HepG2 (cell line): ENCODE results near the gene PHF10. TPM values are rescaled to one million over a fixed set of nuclear protein-coding genes. Genes with fewer than 3 reads are reported as not detected.

Experiments used
- AGO2 ChIP-seq: fragments of 200-400 bp; formaldehyde crosslinking; optimal IDR thresholded peaks from 2 replicates; pipeline ENCODE3; 2017; ENCODE audit warnings: mild to moderate bottlenecking, low read depth, low read length, moderate library complexity
- ASH2L ChIP-seq: fragments of 300-600, 200-600 bp; sonication (generic); IDR thresholded peaks from 2 replicates; pipeline ENCODE4 v1.7.0; 2017; ENCODE audit warnings: low read depth, mild to moderate bottlenecking, moderate library complexity, mixed read lengths, low read length; ENCODE audit not compliant: insufficient read length
- ATF7 ChIP-seq, 2 experiments: fragments of 450-650 bp in 1 of 2; sonication (generic) in 1 of 2; formaldehyde crosslinking in 1 of 2; IDR thresholded peaks; 2 replicates each; pipeline versions ENCODE4 v1.4.0 to v1.6.1; 2016 to 2020; ENCODE audit warnings: antibody characterized with exemption in 1 of 2, mild to moderate bottlenecking in 1 of 2, missing genetic modification reagents in 1 of 2
- CHD4 ChIP-seq: fragments of 200-600 bp; sonication (generic); IDR thresholded peaks from 2 replicates; pipeline ENCODE4 v1.7.0; 2017; ENCODE audit warnings: mild to moderate bottlenecking, low read length, borderline replicate concordance
- ERF ChIP-seq: IDR thresholded peaks from 2 replicates; pipeline ENCODE4 v1.6.1; 2018; ENCODE audit warnings: missing biosample characterization, missing genetic modification reagents
- FOXK2 ChIP-seq: fragments of 450-650 bp; IDR thresholded peaks from 2 replicates; pipeline ENCODE4 v1.6.1; 2016
- HMG20A ChIP-seq: IDR thresholded peaks from 2 replicates; pipeline ENCODE4 v1.6.1; 2016; ENCODE audit warnings: borderline replicate concordance
- HOXA9 ChIP-seq: sonication (generic); formaldehyde crosslinking; IDR thresholded peaks from 2 replicates; pipeline ENCODE4 v1.8.1; 2022; ENCODE audit warnings: missing genetic modification reagents, mild to moderate bottlenecking, moderate library complexity, borderline replicate concordance
- MYPOP ChIP-seq: sonication (generic); formaldehyde crosslinking; IDR thresholded peaks from 2 replicates; pipeline ENCODE4 v1.8.1; 2023; ENCODE audit warnings: mild to moderate bottlenecking, moderate library complexity, missing genetic modification reagents
- NR2F1 ChIP-seq, 2 experiments: fragments of 450-650 bp in 1 of 2; formaldehyde crosslinking in 1 of 2; IDR thresholded peaks; 2 replicates each; pipeline versions ENCODE4 v1.5.0 to v1.6.1; 2016 to 2020; ENCODE audit warnings: mild to moderate bottlenecking in 1 of 2, missing compliant biosample characterization in 1 of 2, missing genetic modification reagents in 1 of 2, moderate library complexity in 1 of 2
- SMYD3 ChIP-seq: sonication (generic); formaldehyde crosslinking; IDR thresholded peaks from 2 replicates; pipeline ENCODE4 v1.8.1; 2023; ENCODE audit warnings: mild to moderate bottlenecking, missing genetic modification reagents
- TEAD3 ChIP-seq: optimal IDR thresholded peaks from 2 replicates; pipeline ENCODE3; 2016; ENCODE audit warnings: borderline replicate concordance
- XRCC5 ChIP-seq: fragments of 200-400 bp; formaldehyde crosslinking; optimal IDR thresholded peaks from 2 replicates; pipeline ENCODE3; 2017; ENCODE audit warnings: mild to moderate bottlenecking, low read length
- ZBTB2 ChIP-seq: sonication (generic); formaldehyde crosslinking; IDR thresholded peaks from 2 replicates; pipeline ENCODE4 v1.8.0; 2022; ENCODE audit warnings: low read depth, missing genetic modification reagents
- ZNF138 ChIP-seq: sonication (generic); formaldehyde crosslinking; IDR thresholded peaks from 2 replicates; pipeline ENCODE4 v1.5.0; 2020; ENCODE audit warnings: mild to moderate bottlenecking, low read depth, missing genetic modification reagents
- ZNF367 ChIP-seq: sonication (generic); formaldehyde crosslinking; IDR thresholded peaks from 2 replicates; pipeline ENCODE4 v1.4.0; 2020; ENCODE audit warnings: missing genetic modification reagents, borderline replicate concordance
- ZNF550 ChIP-seq: sonication (generic); formaldehyde crosslinking; IDR thresholded peaks from 2 replicates; pipeline ENCODE4 v1.4.0; 2020; ENCODE audit warnings: mild to moderate bottlenecking, missing genetic modification reagents, borderline replicate concordance
- ZNF572 ChIP-seq: sonication (generic); formaldehyde crosslinking; IDR thresholded peaks from 2 replicates; pipeline ENCODE4 v1.5.1; 2020; ENCODE audit warnings: mild to moderate bottlenecking, missing genetic modification reagents
- ZNF775 ChIP-seq: sonication (generic); formaldehyde crosslinking; IDR thresholded peaks from 2 replicates; pipeline ENCODE4 v1.4.0; 2020; ENCODE audit warnings: missing genetic modification reagents, mild to moderate bottlenecking, moderate library complexity, borderline replicate concordance
- ZNF776 ChIP-seq: sonication (generic); formaldehyde crosslinking; IDR thresholded peaks from 2 replicates; pipeline ENCODE4 v1.4.0; 2020; ENCODE audit warnings: mild to moderate bottlenecking, missing genetic modification reagents
- ZNF777 ChIP-seq: sonication (generic); formaldehyde crosslinking; IDR thresholded peaks from 2 replicates; pipeline ENCODE4 v1.4.0; 2020; ENCODE audit warnings: missing genetic modification reagents
- ZNF788 ChIP-seq: sonication (generic); formaldehyde crosslinking; IDR thresholded peaks from 2 replicates; pipeline ENCODE4 v1.5.0; 2020; ENCODE audit warnings: mild to moderate bottlenecking, missing genetic modification reagents, borderline replicate concordance
- ZNF83 ChIP-seq: sonication (generic); formaldehyde crosslinking; IDR thresholded peaks from 2 replicates; pipeline ENCODE4 v1.4.0; 2020; ENCODE audit warnings: missing genetic modification reagents, mild to moderate bottlenecking, borderline replicate concordance
- ZNF879 ChIP-seq: sonication (generic); formaldehyde crosslinking; IDR thresholded peaks from 2 replicates; pipeline ENCODE4 v1.8.1; 2023; ENCODE audit warnings: missing genetic modification reagents
- polyA plus RNA-seq, 8 experiments: library from polyadenylated mRNA; depleted of rRNA in 3 of 8; stranded (reverse) in 7 of 8; unstranded in 1 of 8; fragments of >200 nt; fragmentation: Illumina TruSeq in 4 of 8; extraction: Trizol in 4 of 8; gene quantifications; 2 replicates each; pipeline versions ENCODE4 v1.2.1 to v1.2.3, GENCODE V29; 2011 to 2016; ENCODE audit warnings: low read depth in 4 of 8, missing spikeins in 1 of 8, mixed read lengths in 1 of 8; ENCODE audit not compliant: insufficient read depth in 1 of 8
- total RNA-seq, 5 experiments: library from RNA; depleted of rRNA; stranded (reverse); fragments of >200 nt; fragmentation: Illumina TruSeq; extraction: Trizol; gene quantifications; 2 replicates each; pipeline ENCODE4 v1.2.3, GENCODE V29; 2016; ENCODE audit warnings: low read depth in 1 of 5
- TF ChIP-seq, protein P1 (sequence below): sonication (generic); formaldehyde crosslinking; IDR thresholded peaks from 2 replicates; pipeline ENCODE4 v1.4.0; 2020; ENCODE audit warnings: mild to moderate bottlenecking, missing genetic modification reagents

PHF10 gene
- total and polyA plus RNA-seq, 2 of the 13 experiments (the other 11 are each of a cell fraction or from before 2014, with no cell fraction given) = 42.1 to 84.1 TPM

DNA sequence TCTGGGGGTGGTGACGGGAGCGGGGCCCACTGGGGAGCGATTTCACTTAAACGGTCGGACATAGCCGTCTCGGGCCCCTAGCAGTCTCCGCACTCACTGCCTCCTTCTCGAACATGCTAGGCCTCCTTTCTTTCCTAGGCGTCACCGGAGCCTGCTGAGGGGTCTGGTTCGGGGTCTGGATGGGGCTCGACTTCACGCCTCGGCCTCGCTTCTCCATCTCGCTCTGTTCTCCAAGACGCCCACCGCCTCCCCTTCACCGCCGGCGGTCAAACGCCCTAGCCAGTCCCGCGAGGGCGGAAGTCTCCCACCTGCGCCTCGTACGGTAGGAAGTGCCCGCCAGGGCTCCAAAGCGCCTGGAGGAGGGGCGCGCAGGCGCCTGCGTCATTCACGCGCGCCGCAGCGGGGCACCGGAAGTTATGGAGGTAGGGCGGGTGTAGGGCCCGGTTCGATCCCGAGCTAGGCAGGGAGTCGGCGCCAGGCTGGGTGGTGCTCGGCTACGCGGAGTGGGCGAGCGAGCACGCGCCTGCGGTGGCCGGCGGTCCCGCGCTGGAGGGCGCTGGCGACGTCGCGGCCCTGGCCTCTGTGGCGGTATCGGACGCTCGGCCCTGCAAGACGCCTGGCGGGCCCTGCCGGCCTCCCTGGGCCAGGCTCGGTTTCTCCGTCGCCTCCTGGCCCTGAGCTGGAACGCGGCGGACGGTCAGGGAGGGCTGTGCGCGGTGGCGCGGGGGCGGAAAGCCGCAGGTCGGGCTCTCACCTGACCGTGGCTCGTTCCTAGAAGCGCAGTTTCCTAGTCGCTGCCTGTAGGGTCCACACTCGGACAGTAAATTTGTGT is 27.2 kb upstream of the PHF10 start, which contains the start of the genes DYNLT2 and ERMARD (continued):
- TF ChIP-seq ZNF367 (CRISPR knock-in tag) = peak; percentile 83; the same call in 1 of the 2 replicates
- TF ChIP-seq HMG20A = no peak; the same call in 1 of the 2 replicates
- TF ChIP-seq XRCC5 = peak; percentile 89
- peak; percentile 96 for TF ChIP-seq MYPOP (CRISPR knock-in tag)
- peak; percentile 98 for TF ChIP-seq ZBTB2
- TF ChIP-seq ZNF776 (CRISPR knock-in tag) = peak; percentile 97; the same call in 1 of the 2 replicates
- 0 out of 2 replicates have a peak, but pooled peaks have one; percentile 11 for TF ChIP-seq FOXK2
- TF ChIP-seq HOXA9 (CRISPR knock-in tag) = peak; percentile 91; the same call in 1 of the 2 replicates
- TF ChIP-seq, protein P1, sequence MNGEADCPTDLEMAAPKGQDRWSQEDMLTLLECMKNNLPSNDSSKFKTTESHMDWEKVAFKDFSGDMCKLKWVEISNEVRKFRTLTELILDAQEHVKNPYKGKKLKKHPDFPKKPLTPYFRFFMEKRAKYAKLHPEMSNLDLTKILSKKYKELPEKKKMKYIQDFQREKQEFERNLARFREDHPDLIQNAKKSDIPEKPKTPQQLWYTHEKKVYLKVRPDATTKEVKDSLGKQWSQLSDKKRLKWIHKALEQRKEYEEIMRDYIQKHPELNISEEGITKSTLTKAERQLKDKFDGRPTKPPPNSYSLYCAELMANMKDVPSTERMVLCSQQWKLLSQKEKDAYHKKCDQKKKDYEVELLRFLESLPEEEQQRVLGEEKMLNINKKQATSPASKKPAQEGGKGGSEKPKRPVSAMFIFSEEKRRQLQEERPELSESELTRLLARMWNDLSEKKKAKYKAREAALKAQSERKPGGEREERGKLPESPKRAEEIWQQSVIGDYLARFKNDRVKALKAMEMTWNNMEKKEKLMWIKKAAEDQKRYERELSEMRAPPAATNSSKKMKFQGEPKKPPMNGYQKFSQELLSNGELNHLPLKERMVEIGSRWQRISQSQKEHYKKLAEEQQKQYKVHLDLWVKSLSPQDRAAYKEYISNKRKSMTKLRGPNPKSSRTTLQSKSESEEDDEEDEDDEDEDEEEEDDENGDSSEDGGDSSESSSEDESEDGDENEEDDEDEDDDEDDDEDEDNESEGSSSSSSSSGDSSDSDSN = peak; percentile 99
- no peak for TF ChIP-seq ATF7 (IDR thresholded peaks at IDR 0.05)
- peak; percentile 75 for TF ChIP-seq ATF7 (CRISPR knock-in tag; IDR thresholded peaks at IDR 0.05)
- no peak for TF ChIP-seq TEAD3 (CRISPR knock-in tag)
- TF ChIP-seq SMYD3 (CRISPR knock-in tag) = peak; percentile 97
- peak; percentile 97 for TF ChIP-seq ASH2L
- peak; percentile 37; the same call in 1 of the 2 replicates for TF ChIP-seq ZNF83
- TF ChIP-seq ZNF777 (CRISPR knock-in tag) = peak; percentile 89
- 0 out of 2 replicates have a peak, but pooled peaks have one; percentile 75 for TF ChIP-seq ZNF572
- TF ChIP-seq ZNF788 = peak; percentile 97
- peak; percentile 88; the same call in 1 of the 2 replicates for TF ChIP-seq ZNF879 (CRISPR knock-in tag)
- peak; percentile 90 for TF ChIP-seq AGO2
- no peak; a peak in 1 of 4 replicates for TF ChIP-seq NR2F1 (CRISPR knock-in tag; IDR thresholded peaks at IDR 0.05)
- TF ChIP-seq ZNF138 = peak; percentile 99; the same call in 1 of the 2 replicates
- TF ChIP-seq ZNF550 (CRISPR knock-in tag) = no peak
- TF ChIP-seq CHD4 = no peak
- TF ChIP-seq ZNF775 (CRISPR knock-in tag) = no peak
- TF ChIP-seq ERF = peak; percentile 99
